WI38 (cell line): ENCODE measurements around the gene JCAD.
A peak's percentile ranks its signal among the peaks of the same experiment; 100 is the strongest.

Experiments used
- H3K4me3 ChIP-seq: 2 replicates; pipeline ENCODE4 v1.5.1; 2011; ENCODE audit warnings: low read depth, mild to moderate bottlenecking, control low read depth, low read length
- CTCF ChIP-seq: IDR thresholded peaks from 2 replicates; pipeline ENCODE4 v1.5.1; 2012; ENCODE audit warnings: low read depth, mild to moderate bottlenecking, control low read depth, low read length

Gene JCAD

GRCh38 chr10:29998142-29998808 is 61.1 kb downstream of the JCAD start:
- TF ChIP-seq CTCF, result peak; percentile 100
- no peak overlapping the region for H3K4me3 ChIP-seq

GRCh38 chr10:29994811-29995210 is 64.6 kb downstream of the JCAD start:
- no peak overlapping the region for H3K4me3 ChIP-seq
- TF ChIP-seq CTCF, result no peak

- TF ChIP-seq CTCF, result no peak
- H3K4me3 ChIP-seq, result no peak overlapping the region
These were observed 66.0 kb downstream of the JCAD start for GRCh38 chr10:29993319-29993915.

- H3K4me3 ChIP-seq, result no peak overlapping the region
- TF ChIP-seq CTCF, result no peak
These were observed 66.5 kb downstream of the JCAD start for GRCh38 chr10:29992914-29993313.

- no peak overlapping the region for H3K4me3 ChIP-seq
These were observed 68.0 kb downstream of the JCAD start for GRCh38 chr10:29991382-29991781.

GRCh38 chr10:29987471-29987870 is 71.9 kb downstream of the JCAD start:
- TF ChIP-seq CTCF, result no peak
- no peak overlapping the region for H3K4me3 ChIP-seq

More at GRCh38 chr10:29991382-29991781, 68.0 kb downstream of the JCAD start:
- no peak for TF ChIP-seq CTCF

- H3K4me3 ChIP-seq, result no peak overlapping the region
- TF ChIP-seq CTCF, result no peak
These were observed 76.3 kb downstream of the JCAD start for GRCh38 chr10:29982997-29983648.
